KG1 (cell line): ENCODE measurements around the gene WIPF2.
A peak's percentile ranks its signal among the peaks of the same experiment; 100 is the strongest.
"Not testable (repeated sequence)": the region's sequence is repeated elsewhere in the genome, so short reads cannot be mapped to it uniquely, and the experiment has no call there.

Experiments used
- DNase-seq: peaks from one replicate; lab custom pipeline; 2025; lab: John Stamatoyannopoulos, UW

WIPF2 gene

GRCh38 chr17:40191237-40192208, 27.6 kb upstream of the WIPF2 start:
- peak; percentile 36 for DNase-seq

GRCh38 chr17:40192961-40193360, 26.1 kb upstream of the WIPF2 start:
- DNase-seq, result no peak

- no peak for DNase-seq
Measured at GRCh38 chr17:40194821-40195220, 24.3 kb upstream of the WIPF2 start.

- no peak for DNase-seq
Measured at GRCh38 chr17:40197550-40197949, 21.6 kb upstream of the WIPF2 start.

GRCh38 chr17:40197965-40198456, 21.1 kb upstream of the WIPF2 start:
- DNase-seq, result not testable (repeated sequence)

- DNase-seq, result no peak
Measured at GRCh38 chr17:40198576-40198975, 20.5 kb upstream of the WIPF2 start.

- no peak for DNase-seq
Measured at GRCh38 chr17:40203131-40203530, 16.0 kb upstream of the WIPF2 start.

- DNase-seq, result not testable (repeated sequence)
Measured at GRCh38 chr17:40206193-40206592, 12.9 kb upstream of the WIPF2 start.

- DNase-seq, result no peak
Measured at GRCh38 chr17:40209404-40210093, 9.6 kb upstream of the WIPF2 start.

- DNase-seq, result not testable (repeated sequence)
Measured at GRCh38 chr17:40213914-40214313, 5.2 kb upstream of the WIPF2 start.

GRCh38 chr17:40218006-40218739, 931 bp upstream of the WIPF2 start:
- DNase-seq, result no peak

- DNase-seq, result peak; percentile 22
Measured at GRCh38 chr17:40219594-40220338, 662 bp downstream of the WIPF2 start.

GRCh38 chr17:40224718-40225550, 5.8 kb downstream of the WIPF2 start:
- no peak for DNase-seq

- not testable (repeated sequence) for DNase-seq
Measured at GRCh38 chr17:40229146-40229545, 10.0 kb downstream of the WIPF2 start.

- no peak for DNase-seq
Measured at GRCh38 chr17:40230670-40231069, 11.6 kb downstream of the WIPF2 start.

GRCh38 chr17:40231928-40232327, 12.8 kb downstream of the WIPF2 start:
- not testable (repeated sequence) for DNase-seq

- DNase-seq, result no peak
Measured at GRCh38 chr17:40241252-40241834, 22.2 kb downstream of the WIPF2 start.

GRCh38 chr17:40242774-40243173, 23.7 kb downstream of the WIPF2 start:
- no peak for DNase-seq

GRCh38 chr17:40243761-40244160, 24.7 kb downstream of the WIPF2 start:
- no peak for DNase-seq

- no peak for DNase-seq
Measured at GRCh38 chr17:40244255-40244654, 25.2 kb downstream of the WIPF2 start.
